HEK293 (cell line): Measurements from ENCODE around the gene CLEC2D.
A peak's percentile ranks its signal among the peaks of the same experiment; 100 is the strongest.

Source experiments
- CTCF ChIA-PET: fragments of 350-600 bp; formaldehyde crosslinking; extraction: SDS; loops from one replicate; lab custom pipeline; 2021; ENCODE audit warnings: antibody characterized with exemption; lab: Yijun Ruan, JAX
- POLR2A ChIA-PET: fragments of 300-600 bp; formaldehyde crosslinking; extraction: SDS; loops from one replicate; lab custom pipeline; 2020; ENCODE audit warnings: antibody characterized with exemption, inconsistent platforms; lab: Yijun Ruan, JAX
- H3K27ac ChIP-seq: fragments of 200-500 bp; sonication (Bioruptor generic); 2 replicates; pipeline ENCODE4 v1.5.1; 2014; ENCODE audit warnings: low read depth, low read length, control low read depth, inconsistent platforms; ENCODE audit errors: extremely low read depth
- H3K36me3 ChIP-seq, 2 experiments: fragments of 200-500 bp in 1 of 2; sonication (Bioruptor generic) in 1 of 2; 1 replicate in 1 of 2; 2 replicates in 1 of 2; pipeline ENCODE4 v1.5.1; 2014 to 2017; ENCODE audit warnings: inconsistent platforms in 2 of 2, low read length in 2 of 2; ENCODE audit not compliant: control insufficient read depth in 2 of 2, insufficient read depth in 1 of 2
- H3K4me1 ChIP-seq: fragments of 200-500 bp; sonication (Bioruptor generic); 2 replicates; pipeline ENCODE4 v1.5.1; 2014; ENCODE audit warnings: mild to moderate bottlenecking, low read length, inconsistent platforms; ENCODE audit not compliant: control insufficient read depth, insufficient read depth
- H3K4me3 ChIP-seq: 2 replicates; pipeline ENCODE4 v1.5.1; 2011; ENCODE audit warnings: low read depth, mild to moderate bottlenecking, control low read depth, low read length, moderate library complexity
- H3K9me3 ChIP-seq: fragments of 200-500 bp; sonication (Bioruptor generic); 2 replicates; pipeline ENCODE4 v1.5.1; 2014; ENCODE audit warnings: low read depth, low read length, inconsistent platforms; ENCODE audit not compliant: control insufficient read depth, insufficient read depth
- BCL6B ChIP-seq: fragments of 450-650 bp; formaldehyde crosslinking; IDR thresholded peaks from 2 replicates; pipeline ENCODE4 v1.5.1; 2017; ENCODE audit warnings: missing biosample characterization, missing genetic modification characterization
- HIC1 ChIP-seq: fragments of 450-650 bp; formaldehyde crosslinking; IDR thresholded peaks from 2 replicates; pipeline ENCODE4 v1.5.1; 2016; ENCODE audit warnings: missing biosample characterization, missing genetic modification characterization
- HOXC10 ChIP-seq: sonication (generic); formaldehyde crosslinking; IDR thresholded peaks from 2 replicates; pipeline ENCODE4 v1.8.1; 2023; ENCODE audit warnings: mild to moderate bottlenecking, missing genetic modification reagents
- KLF7 ChIP-seq: fragments of 450-650 bp; formaldehyde crosslinking; IDR thresholded peaks from 2 replicates; pipeline ENCODE4 v1.5.1; 2016; ENCODE audit warnings: missing biosample characterization, missing genetic modification characterization, borderline replicate concordance
- OSR2 ChIP-seq: fragments of 450-650 bp; formaldehyde crosslinking; IDR thresholded peaks from 2 replicates; pipeline ENCODE4 v1.5.1; 2016; ENCODE audit warnings: missing biosample characterization, missing genetic modification characterization
- PATZ1 ChIP-seq: fragments of 450-650 bp; formaldehyde crosslinking; IDR thresholded peaks from 2 replicates; pipeline ENCODE4 v1.5.1; 2016; ENCODE audit warnings: missing biosample characterization, missing genetic modification characterization
- ZFP37 ChIP-seq: fragments of 450-650 bp; formaldehyde crosslinking; IDR thresholded peaks from 2 replicates; pipeline ENCODE4 v1.5.1; 2016; ENCODE audit warnings: missing biosample characterization, missing genetic modification characterization
- ZNF114 ChIP-seq: fragments of 450-650 bp; formaldehyde crosslinking; IDR thresholded peaks from 2 replicates; pipeline ENCODE4 v1.5.0; 2017; ENCODE audit warnings: missing biosample characterization, missing genetic modification characterization
- ZNF121 ChIP-seq: fragments of 450-650 bp; formaldehyde crosslinking; IDR thresholded peaks from 2 replicates; pipeline ENCODE4 v1.5.1; 2016; ENCODE audit warnings: missing biosample characterization, missing genetic modification characterization
- ZNF148 ChIP-seq: fragments of 450-650 bp; formaldehyde crosslinking; IDR thresholded peaks from 2 replicates; pipeline ENCODE4 v1.5.0; 2017; ENCODE audit warnings: missing biosample characterization, missing genetic modification characterization, borderline replicate concordance
- ZNF184 ChIP-seq: fragments of 450-650 bp; IDR thresholded peaks from 2 replicates; pipeline ENCODE4 v1.5.1; 2018; ENCODE audit warnings: missing biosample characterization, mild to moderate bottlenecking, missing genetic modification characterization
- ZNF223 ChIP-seq: fragments of 450-650 bp; formaldehyde crosslinking; IDR thresholded peaks from 2 replicates; pipeline ENCODE4 v1.5.1; 2016; ENCODE audit warnings: missing biosample characterization, missing genetic modification characterization
- ZNF274 ChIP-seq, 2 experiments: fragments of 200-500 bp in 1 of 2; fragments of 450-650 bp in 1 of 2; sonication (Bioruptor generic) in 1 of 2; formaldehyde crosslinking in 1 of 2; IDR thresholded peaks; 2 replicates each; pipeline versions ENCODE4 v1.5.1 to v1.6.1; 2014 to 2016; ENCODE audit warnings: borderline replicate concordance in 1 of 2, inconsistent platforms in 1 of 2, low read length in 1 of 2, missing biosample characterization in 1 of 2, missing genetic modification characterization in 1 of 2
- ZNF362 ChIP-seq: fragments of 450-650 bp; formaldehyde crosslinking; IDR thresholded peaks from 2 replicates; pipeline ENCODE4 v1.5.1; 2016; ENCODE audit warnings: missing biosample characterization, missing genetic modification characterization
- ZNF398 ChIP-seq: fragments of 450-650 bp; formaldehyde crosslinking; IDR thresholded peaks from 2 replicates; pipeline ENCODE4 v1.5.1; 2017; ENCODE audit warnings: missing biosample characterization, missing genetic modification characterization
- ZNF585B ChIP-seq: fragments of 450-650 bp; formaldehyde crosslinking; IDR thresholded peaks from 2 replicates; pipeline ENCODE4 v1.5.1; 2016; ENCODE audit warnings: missing biosample characterization, missing genetic modification characterization
- ZNF610 ChIP-seq: fragments of 450-650 bp; formaldehyde crosslinking; IDR thresholded peaks from 2 replicates; pipeline ENCODE4 v1.5.1; 2016; ENCODE audit warnings: missing biosample characterization, missing genetic modification characterization, borderline replicate concordance
- ZNF654 ChIP-seq: fragments of 450-650 bp; formaldehyde crosslinking; IDR thresholded peaks from 2 replicates; pipeline ENCODE4 v1.5.1; 2016; ENCODE audit warnings: low read depth, missing biosample characterization, missing genetic modification characterization
- ZNF785 ChIP-seq: fragments of 450-650 bp; formaldehyde crosslinking; IDR thresholded peaks from 2 replicates; pipeline ENCODE4 v1.5.1; 2016; ENCODE audit warnings: missing biosample characterization, missing genetic modification characterization
- ZNF837 ChIP-seq: fragments of 450-650 bp; formaldehyde crosslinking; IDR thresholded peaks from 2 replicates; pipeline ENCODE4 v1.5.1; 2016; ENCODE audit warnings: missing biosample characterization, missing genetic modification characterization

The CLEC2D gene

GRCh38 chr12:9632766-9633165, 36.7 kb upstream of the CLEC2D start (continued):
- no peak for TF ChIP-seq ZNF148 (tag by site-specific recombination)
- TF ChIP-seq ZNF837 = no peak

GRCh38 chr12:9634177-9634803, 35.2 kb upstream of the CLEC2D start:
- POLR2A ChIA-PET = no interaction called here
- Histone ChIP-seq H3K4me1 (no peaks in the 10 kb centered on the region), H3K27ac (no peak overlapping the region), H3K4me3 (no peak overlapping the region), H3K36me3 (no peaks in the 10 kb centered on the region), H3K9me3 (no peaks in the 10 kb centered on the region)
- TF ChIP-seq HOXC10 (CRISPR knock-in tag) (no peak), OSR2 (tag by site-specific recombination) (no peak), ZNF654 (tag by site-specific recombination) (peak; percentile 69), ZNF785 (tag by site-specific recombination) (no peak), HIC1 (no peak)
- CTCF ChIA-PET = interaction anchor here (0.5 to 8.7 kb wide), 16 partner anchors 9 to 1566 kb away, joined by 3 to 87 read pairs (median 4); partner anchors contain the start of gene CLEC2D

- Histone ChIP-seq H3K9me3 (no peaks in the 10 kb centered on the region), H3K4me1 (no peaks in the 10 kb centered on the region), H3K27ac (no peak overlapping the region), H3K36me3 (no peaks in the 10 kb centered on the region), H3K4me3 (no peak overlapping the region)
- CTCF ChIA-PET = interaction anchor here (0.6 to 8.7 kb wide), 15 partner anchors 9 to 304 kb away, joined by 3 to 87 read pairs (median 4); partner anchors contain the start of gene CLEC2D
- POLR2A ChIA-PET = no interaction called here
- TF ChIP-seq ZNF121 (tag by site-specific recombination) = no peak
- no peak for TF ChIP-seq ZNF362 (tag by site-specific recombination)
- no peak for TF ChIP-seq ZNF184 (tag by site-specific recombination)
- no peak for TF ChIP-seq PATZ1
- no peak for TF ChIP-seq ZNF610 (tag by site-specific recombination)
- TF ChIP-seq ZNF274 (IDR thresholded peaks at IDR 0.05; ENCODE audit: low read length) = no peak
- no peak for TF ChIP-seq ZNF274 (tag by site-specific recombination; IDR thresholded peaks at IDR 0.05; ENCODE audit: borderline replicate concordance)
- TF ChIP-seq BCL6B (tag by site-specific recombination) = no peak
- no peak for TF ChIP-seq ZNF114 (tag by site-specific recombination)
- no peak for TF ChIP-seq ZFP37
- no peak for TF ChIP-seq KLF7
- no peak for TF ChIP-seq ZNF223 (tag by site-specific recombination)
- TF ChIP-seq ZNF585B (tag by site-specific recombination) = no peak
- no peak for TF ChIP-seq ZNF398
These were observed 34.4 kb upstream of the CLEC2D start for GRCh38 chr12:9634969-9635754.
